RPMI7951 (cell line): ENCODE results near the gene HOXB3. TPM values are rescaled to one million over a fixed set of nuclear protein-coding genes. Genes with fewer than 3 reads are reported as not detected.

ENCODE experiments used
- DNase-seq: peaks from one replicate; pipeline ENCODE4 v3.0.0-alpha.2; 2012; ENCODE audit warnings: low read depth
- total RNA-seq: library from RNA; depleted of rRNA; stranded (reverse); fragments of >200 nt; shearing (Covaris generic); gene quantifications from 2 replicates; pipeline ENCODE4 v1.2.3, GENCODE V29; 2014; rRNA removed

The HOXB3 gene
- total RNA-seq, 1 experiment from 2014 or later: 7.9 TPM

DNA sequence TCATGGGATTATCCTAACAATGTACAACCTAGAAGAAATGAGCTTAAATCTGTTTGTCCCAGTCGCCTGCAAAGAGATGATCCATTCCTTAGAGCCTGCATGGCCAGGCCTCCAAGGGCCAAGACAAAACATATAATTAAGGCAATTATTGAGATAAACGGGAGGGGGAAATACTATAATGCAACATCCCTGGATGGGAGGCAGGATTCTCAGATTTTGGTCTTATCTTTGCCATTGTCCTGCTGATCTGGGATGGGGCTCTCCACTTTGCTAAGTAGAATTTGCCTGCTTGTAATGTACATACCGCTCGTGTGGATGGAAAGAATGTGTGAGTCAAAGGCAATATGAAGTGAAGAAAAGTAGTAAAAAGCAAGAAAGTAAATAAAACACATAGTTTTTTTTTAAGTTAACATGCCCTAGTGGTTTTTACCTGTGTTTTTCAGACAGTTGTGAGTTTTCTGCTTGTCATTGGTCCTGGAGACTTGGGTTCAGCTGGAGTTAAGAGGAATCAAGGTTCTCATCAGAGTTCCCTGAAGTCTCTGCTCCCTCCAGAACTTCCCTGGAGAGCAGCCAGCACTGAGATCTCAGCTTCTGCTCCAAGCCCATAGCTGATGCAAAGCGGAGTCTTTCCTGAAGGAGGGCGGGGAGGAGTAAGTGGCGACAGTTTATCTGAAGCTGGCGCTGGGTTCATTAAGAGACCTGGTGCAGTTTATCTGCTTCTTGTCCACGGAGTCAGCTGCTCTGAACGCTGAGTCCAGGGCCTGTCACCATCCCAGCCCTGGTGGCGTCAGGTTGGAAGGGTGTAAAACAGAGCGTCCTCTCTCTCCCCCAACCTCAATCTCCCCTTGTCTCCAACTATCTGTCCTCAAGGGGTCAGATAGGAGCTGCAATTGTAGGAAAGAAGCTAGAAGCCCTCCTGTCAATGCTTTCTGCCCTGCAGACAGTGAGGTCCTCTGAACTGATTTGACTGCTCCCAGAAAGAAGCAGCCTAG lies 89.3 kb downstream of the HOXB3 start:
- DNase-seq: no peak

DNA sequence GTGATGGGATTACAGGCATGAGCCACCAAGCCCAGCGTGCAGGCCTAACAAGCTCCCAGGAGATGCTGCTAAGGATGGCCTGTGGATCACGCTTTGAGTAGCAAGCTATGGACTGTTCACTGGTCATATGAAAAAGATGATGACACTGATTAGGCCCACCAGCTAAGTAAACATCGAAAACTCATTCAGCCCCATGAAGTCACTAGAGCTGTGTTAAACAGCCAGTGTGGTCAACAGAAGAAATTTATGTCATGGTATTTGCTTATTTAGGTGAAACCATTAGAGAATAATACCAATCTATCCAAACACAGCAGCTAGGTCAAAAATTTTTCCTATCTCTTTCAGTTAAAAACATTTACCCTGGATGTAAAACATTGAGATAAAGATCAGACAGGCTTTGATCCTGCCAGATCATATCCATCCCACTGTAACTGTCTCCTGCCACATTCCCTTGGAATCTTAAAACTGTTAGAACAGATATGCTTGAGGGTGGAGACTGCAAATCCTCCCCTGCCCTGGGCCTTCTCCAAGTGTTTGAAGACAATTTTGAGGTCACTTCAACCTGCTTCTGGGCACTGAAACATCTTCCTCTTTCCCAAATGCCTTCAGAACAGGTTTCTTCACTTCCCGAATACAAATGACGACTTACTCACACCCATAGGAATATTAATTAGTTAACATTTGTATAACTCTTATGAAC lies 90.2 kb downstream of the HOXB3 start:
- no peak for DNase-seq

DNA sequence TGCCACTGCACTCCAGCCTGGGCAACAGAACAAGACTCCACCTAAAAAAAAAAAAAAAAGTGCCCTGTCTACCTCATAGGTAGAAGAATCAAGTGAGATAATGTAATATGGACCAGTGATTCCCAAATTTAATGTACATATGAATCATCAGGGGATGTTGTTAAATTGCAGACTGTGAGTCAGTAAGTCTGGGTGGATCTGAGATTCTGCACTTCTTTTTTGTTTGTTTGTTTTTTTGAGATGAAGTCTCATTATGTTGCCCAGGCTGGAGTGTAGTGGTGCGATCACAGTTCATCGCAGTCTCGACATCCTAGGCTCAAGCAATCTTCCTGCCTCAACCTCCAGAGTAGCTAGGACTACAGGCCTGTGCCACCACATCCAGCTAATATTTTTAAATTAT lies 90.8 kb downstream of the HOXB3 start:
- no peak for DNase-seq

Other genes with a start within 250 kb of the HOXB3 start
- 0.49 TPM in 1 of 2 replicates, not detected in the other for gene SKAP1, start 160.0 kb downstream of the HOXB3 start, total RNA-seq
- not detected in 2 replicates for gene HOXB1, start 59.2 kb downstream of the HOXB3 start, total RNA-seq
- 11.9 and 15.1 TPM in 2 replicates for gene HOXB2, start 45.1 kb downstream of the HOXB3 start, total RNA-seq
- gene HOXB4, start 11.9 kb downstream of the HOXB3 start, total RNA-seq: 1.6 and 1.7 TPM in 2 replicates
- 0.10 and 0.24 TPM in 2 replicates for gene HOXB5, start 3.5 kb upstream of the HOXB3 start, total RNA-seq
- gene HOXB6, start 14.7 kb upstream of the HOXB3 start, total RNA-seq: 4.8 and 7.3 TPM in 2 replicates
- gene HOXB7, start 20.8 kb upstream of the HOXB3 start, total RNA-seq: 24.9 and 26.1 TPM in 2 replicates
- 0.24 and 0.49 TPM in 2 replicates for gene HOXB8, start 25.1 kb upstream of the HOXB3 start, total RNA-seq
- gene HOXB9, start 36.1 kb upstream of the HOXB3 start, total RNA-seq: 2.3 and 4.1 TPM in 2 replicates
- gene PRAC1, start 132.3 kb upstream of the HOXB3 start, total RNA-seq: not detected in 2 replicates
- gene PRAC2, start 132.9 kb upstream of the HOXB3 start, total RNA-seq: 2.4 and 6.1 TPM in 2 replicates
- gene HOXB13, start 138.5 kb upstream of the HOXB3 start, total RNA-seq: 4.7 and 5.4 TPM in 2 replicates
- gene TTLL6, start 227.0 kb upstream of the HOXB3 start, total RNA-seq: 0.39 and 0.60 TPM in 2 replicates
- 39.8 and 48.8 TPM in 2 replicates for gene CALCOCO2, start 240.8 kb upstream of the HOXB3 start, total RNA-seq